MM.1S (cell line): ENCODE results near the gene ISLR.

Experiments used
- DNase-seq: peaks from one replicate; pipeline ENCODE4 v3.0.0-alpha.2; 2015
- H2AFZ ChIP-seq: fragments of 300-600 bp; sonication (generic); 2 replicates; pipeline ENCODE4 v1.6.0; 2016; ENCODE audit warnings: antibody characterized with exemption, low read length
- H3F3A ChIP-seq: fragments of 300-600 bp; sonication (generic); 2 replicates; pipeline ENCODE4 v1.6.1; 2016; ENCODE audit warnings: mild to moderate bottlenecking, antibody characterized with exemption, low read length, moderate library complexity, mixed read lengths; ENCODE audit not compliant: insufficient read depth
- H3K27ac ChIP-seq: fragments of 300-600 bp; sonication (generic); 2 replicates; pipeline ENCODE4 v1.5.1; 2016; ENCODE audit warnings: mild to moderate bottlenecking, low read length
- H3K27me3 ChIP-seq: fragments of 300-600 bp; sonication (generic); replicated peaks from 2 replicates; pipeline ENCODE4 v1.6.0; 2016; ENCODE audit warnings: low read length; ENCODE audit not compliant: insufficient read depth
- H3K36me3 ChIP-seq: fragments of 300-600 bp; sonication (generic); replicated peaks from 2 replicates; pipeline ENCODE4 v1.6.1; 2016; ENCODE audit warnings: mild to moderate bottlenecking, low read length, mixed read lengths; ENCODE audit not compliant: insufficient read depth
- H3K4me1 ChIP-seq: fragments of 300-600 bp; sonication (generic); 2 replicates; pipeline ENCODE4 v1.6.1; 2016; ENCODE audit warnings: low read length, mixed read lengths
- H3K4me2 ChIP-seq: fragments of 300-600 bp; sonication (generic); 2 replicates; pipeline ENCODE4 v1.6.0; 2016; ENCODE audit warnings: low read depth, low read length
- H3K4me3 ChIP-seq: fragments of 300-600 bp; sonication (generic); 2 replicates; pipeline ENCODE4 v1.5.1; 2016; ENCODE audit warnings: low read length, mixed read lengths
- H3K79me2 ChIP-seq: fragments of 300-600 bp; sonication (generic); 2 replicates; pipeline ENCODE4 v1.6.1; 2016; ENCODE audit warnings: mixed run types, low read length, mixed read lengths
- H3K9ac ChIP-seq: fragments of 300-600 bp; sonication (generic); 2 replicates; pipeline ENCODE4 v1.6.1; 2016; ENCODE audit warnings: low read length, mixed read lengths
- H3K9me2 ChIP-seq: fragments of 300-600 bp; sonication (generic); replicated peaks from 2 replicates; pipeline ENCODE4 v1.6.1; 2016; ENCODE audit warnings: mild to moderate bottlenecking, low read length, mixed read lengths; ENCODE audit not compliant: insufficient read depth
- H3K9me3 ChIP-seq: fragments of 300-600 bp; sonication (generic); replicated peaks from 2 replicates; pipeline ENCODE4 v1.6.1; 2016; ENCODE audit warnings: mild to moderate bottlenecking, low read length, mixed read lengths; ENCODE audit not compliant: insufficient read depth
- H4K20me1 ChIP-seq: fragments of 300-600 bp; sonication (generic); 2 replicates; pipeline ENCODE4 v1.6.1; 2016; ENCODE audit warnings: mild to moderate bottlenecking, low read length, moderate library complexity, mixed read lengths; ENCODE audit not compliant: insufficient read depth
- CTCF ChIP-seq: fragments of 300-600 bp; sonication (generic); IDR thresholded peaks from 2 replicates; pipeline ENCODE4 v1.5.1; 2016; ENCODE audit warnings: antibody characterized with exemption, low read length, mixed read lengths
- EZH2 ChIP-seq: fragments of 300-600 bp; sonication (generic); optimal IDR thresholded peaks from 2 replicates; pipeline ENCODE3; 2017; ENCODE audit warnings: low read depth, mild to moderate bottlenecking, antibody characterized with exemption, low read length, mixed read lengths
- EZH2phosphoT487 ChIP-seq: fragments of 300-600 bp; sonication (generic); IDR thresholded peaks from 2 replicates; pipeline ENCODE4 v1.6.1; 2018; ENCODE audit warnings: antibody characterized with exemption, low read length

The ISLR gene

GRCh38 chr15:74203914-74204431 is 30.5 kb downstream of the ISLR start:
- no peak for DNase-seq
- no peaks in the 10 kb centered on the region for H3K4me1 ChIP-seq
- no peak overlapping the region for H3K4me2 ChIP-seq

GRCh38 chr15:74205582-74205947 is 32.1 kb downstream of the ISLR start:
- TF ChIP-seq EZH2 (no peak), CTCF (no peak), EZH2phosphoT487 (no peak)
- H3K27ac ChIP-seq: no peak overlapping the region
- no peaks in the 10 kb centered on the region for H3K36me3 ChIP-seq
- H3K9ac ChIP-seq: no peak overlapping the region
- H3K27me3 ChIP-seq: peaks cover 97% of the 10 kb centered on the region
- no peaks in the 10 kb centered on the region for H3K9me2 ChIP-seq
- no peaks in the 10 kb centered on the region for H4K20me1 ChIP-seq
- no peak for DNase-seq
- no peak overlapping the region for H3K4me2 ChIP-seq
- H2AFZ ChIP-seq: no peak overlapping the region
- no peaks in the 10 kb centered on the region for H3K79me2 ChIP-seq
- no peaks in the 10 kb centered on the region for H3K4me1 ChIP-seq
- H3K4me3 ChIP-seq: no peak overlapping the region
- no peaks in the 10 kb centered on the region for H3K9me3 ChIP-seq
- no peaks in the 10 kb centered on the region for H3F3A ChIP-seq

More at GRCh38 chr15:74203914-74204431, 30.5 kb downstream of the ISLR start:
- Histone ChIP-seq H3K9ac (no peak overlapping the region), H2AFZ (no peak overlapping the region), H4K20me1 (no peaks in the 10 kb centered on the region), H3K9me2 (no peaks in the 10 kb centered on the region), H3K36me3 (no peaks in the 10 kb centered on the region), H3F3A (no peaks in the 10 kb centered on the region), H3K9me3 (no peaks in the 10 kb centered on the region), H3K4me3 (no peak overlapping the region), H3K79me2 (no peaks in the 10 kb centered on the region), H3K27me3 (peaks cover 93% of the 10 kb centered on the region), H3K27ac (no peak overlapping the region)
- TF ChIP-seq EZH2: no peak
- TF ChIP-seq CTCF: no peak
- no peak for TF ChIP-seq EZH2phosphoT487

GRCh38 chr15:74206801-74207281 is 33.3 kb downstream of the ISLR start:
- H3K9me3 ChIP-seq: no peaks in the 10 kb centered on the region
- H3K4me1 ChIP-seq: no peaks in the 10 kb centered on the region
- H2AFZ ChIP-seq: no peak overlapping the region
- H3K4me3 ChIP-seq: no peak overlapping the region
- no peak overlapping the region for H3K27ac ChIP-seq
- TF ChIP-seq CTCF: no peak
- no peak for DNase-seq
- no peak overlapping the region for H3K4me2 ChIP-seq
- H3K9ac ChIP-seq: no peak overlapping the region
- H3F3A ChIP-seq: no peaks in the 10 kb centered on the region
- no peaks in the 10 kb centered on the region for H3K79me2 ChIP-seq
- no peaks in the 10 kb centered on the region for H4K20me1 ChIP-seq
- H3K9me2 ChIP-seq: no peaks in the 10 kb centered on the region
- no peaks in the 10 kb centered on the region for H3K36me3 ChIP-seq
- peaks cover 89% of the 10 kb centered on the region for H3K27me3 ChIP-seq
